RWPE1 (cell line): ENCODE data around the gene ITIH5.
"Not testable (repeated sequence)": the region's sequence is repeated elsewhere in the genome, so short reads cannot be mapped to it uniquely, and the experiment has no call there.

Source experiments
- CTCF ChIA-PET: fragments of 350-600 bp; sonication (Branson Sonifier 250); formaldehyde crosslinking; extraction: SDS; loops from one replicate; lab custom pipeline; 2021; lab: Yijun Ruan, JAX
- POLR2A ChIA-PET: fragments of 400-600 bp; formaldehyde crosslinking; extraction: SDS; loops from one replicate; lab custom pipeline; 2020; ENCODE audit warnings: antibody characterized with exemption; ENCODE audit not compliant: low non-redundant PET; lab: Yijun Ruan, JAX
- DNase-seq: peaks from one replicate; pipeline ENCODE4 v3.0.0; 2012; ENCODE audit warnings: low spot score
- H3K27ac ChIP-seq: fragments of 450-650 bp; 2 replicates; pipeline ENCODE4 v1.5.1; 2017
- TF ChIP-seq, protein P1 (sequence below): fragments of 450-650 bp; conservative IDR thresholded peaks from 2 replicates; pipeline ENCODE4 v1.5.1; 2017; ENCODE audit warnings: low read depth, mild to moderate bottlenecking

The ITIH5 gene

DNA sequence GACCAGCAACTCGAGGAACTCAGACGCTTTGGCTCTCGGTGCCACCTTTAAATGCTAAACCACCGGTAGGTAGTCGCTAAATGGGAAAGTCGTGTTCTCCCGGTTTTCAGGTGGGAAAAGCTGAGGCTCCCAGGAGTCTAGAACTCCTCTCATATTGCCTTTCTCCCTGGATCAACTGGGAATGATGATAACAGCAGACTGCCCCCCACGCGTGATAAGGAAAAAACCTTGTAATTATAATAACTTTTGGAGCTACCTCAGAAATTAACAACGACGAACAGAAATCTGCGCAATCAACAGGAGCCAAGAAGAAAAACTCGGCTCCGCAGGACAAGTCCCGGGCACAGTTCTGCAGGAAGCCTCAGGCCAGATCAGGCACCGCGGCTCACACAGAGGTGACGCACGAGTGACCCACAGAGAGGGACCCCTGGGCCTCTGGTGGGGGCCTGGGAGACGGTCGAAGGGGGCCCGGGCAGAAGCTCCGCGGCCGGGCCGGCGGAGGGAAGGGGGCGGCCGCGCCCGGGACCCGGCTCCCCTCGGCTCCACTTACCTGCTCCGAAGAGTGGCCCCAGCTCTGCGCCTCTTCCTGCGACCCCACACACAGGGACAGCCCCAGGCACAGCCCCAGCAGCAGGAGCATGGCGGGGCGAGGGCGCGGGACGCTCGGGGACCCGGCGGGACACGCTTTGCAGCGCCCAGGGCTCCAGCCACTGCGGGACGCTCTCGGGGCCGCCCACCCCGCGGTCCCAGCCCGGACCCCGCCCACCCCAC is at the start of gene ITIH5:
Gene ITIH5, minus strand, starts transcription at position 714 of the 771 bp plus-strand sequence. Its CDS starts 74 bp downstream, at position 640.
- TF ChIP-seq, protein P1, sequence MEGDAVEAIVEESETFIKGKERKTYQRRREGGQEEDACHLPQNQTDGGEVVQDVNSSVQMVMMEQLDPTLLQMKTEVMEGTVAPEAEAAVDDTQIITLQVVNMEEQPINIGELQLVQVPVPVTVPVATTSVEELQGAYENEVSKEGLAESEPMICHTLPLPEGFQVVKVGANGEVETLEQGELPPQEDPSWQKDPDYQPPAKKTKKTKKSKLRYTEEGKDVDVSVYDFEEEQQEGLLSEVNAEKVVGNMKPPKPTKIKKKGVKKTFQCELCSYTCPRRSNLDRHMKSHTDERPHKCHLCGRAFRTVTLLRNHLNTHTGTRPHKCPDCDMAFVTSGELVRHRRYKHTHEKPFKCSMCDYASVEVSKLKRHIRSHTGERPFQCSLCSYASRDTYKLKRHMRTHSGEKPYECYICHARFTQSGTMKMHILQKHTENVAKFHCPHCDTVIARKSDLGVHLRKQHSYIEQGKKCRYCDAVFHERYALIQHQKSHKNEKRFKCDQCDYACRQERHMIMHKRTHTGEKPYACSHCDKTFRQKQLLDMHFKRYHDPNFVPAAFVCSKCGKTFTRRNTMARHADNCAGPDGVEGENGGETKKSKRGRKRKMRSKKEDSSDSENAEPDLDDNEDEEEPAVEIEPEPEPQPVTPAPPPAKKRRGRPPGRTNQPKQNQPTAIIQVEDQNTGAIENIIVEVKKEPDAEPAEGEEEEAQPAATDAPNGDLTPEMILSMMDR = no peak
- ChIA-PET CTCF (no interaction called here), POLR2A (no interaction called here)
- H3K27ac ChIP-seq = no peak within 1 kb of the TSS
- no peak for DNase-seq

DNA sequence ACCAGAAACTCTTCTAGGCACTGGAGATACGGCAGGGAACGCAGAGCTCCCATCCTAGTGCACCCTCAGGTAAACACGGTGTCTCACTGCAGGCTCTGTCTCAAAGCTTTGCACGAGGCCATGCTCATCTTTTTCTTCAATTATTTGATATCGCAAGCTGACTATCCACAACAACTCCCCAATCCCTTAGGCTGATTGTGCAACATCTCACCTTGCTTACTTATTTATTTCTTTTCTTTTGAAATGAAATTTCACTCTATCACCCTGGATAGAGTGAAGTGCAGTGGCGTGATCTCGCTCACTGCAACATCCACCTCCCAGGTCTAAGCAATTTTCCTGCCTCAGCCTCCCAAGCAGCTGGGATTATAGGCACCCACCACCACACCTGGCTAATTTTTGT is 48.7 kb upstream of the ITIH5 start:
- TF ChIP-seq, protein P1 = no peak
- ChIA-PET CTCF (no interaction called here), POLR2A (no interaction called here)
- no peak for DNase-seq
- H3K27ac ChIP-seq = no peak overlapping the region

DNA sequence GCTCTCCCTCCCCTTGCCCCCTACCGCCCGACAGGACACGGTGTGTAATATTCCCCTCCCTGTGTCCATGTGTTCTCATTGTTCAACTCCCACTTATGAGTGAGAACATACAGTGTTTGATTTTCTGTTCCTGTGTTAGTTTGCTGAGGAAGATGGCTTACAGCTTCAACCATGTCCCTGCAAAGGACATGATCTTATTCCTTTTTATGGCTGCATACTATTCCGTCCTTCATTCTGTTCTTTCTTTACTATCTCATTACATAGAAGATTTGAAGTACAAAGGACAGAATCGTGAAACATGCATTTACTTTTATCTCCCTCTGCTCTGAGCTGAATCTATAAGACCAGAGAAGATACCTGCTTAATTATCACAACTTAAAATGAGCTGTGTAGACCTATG is 44.3 kb upstream of the ITIH5 start:
- CTCF ChIA-PET, POLR2A ChIA-PET: not testable (repeated sequence)

DNA sequence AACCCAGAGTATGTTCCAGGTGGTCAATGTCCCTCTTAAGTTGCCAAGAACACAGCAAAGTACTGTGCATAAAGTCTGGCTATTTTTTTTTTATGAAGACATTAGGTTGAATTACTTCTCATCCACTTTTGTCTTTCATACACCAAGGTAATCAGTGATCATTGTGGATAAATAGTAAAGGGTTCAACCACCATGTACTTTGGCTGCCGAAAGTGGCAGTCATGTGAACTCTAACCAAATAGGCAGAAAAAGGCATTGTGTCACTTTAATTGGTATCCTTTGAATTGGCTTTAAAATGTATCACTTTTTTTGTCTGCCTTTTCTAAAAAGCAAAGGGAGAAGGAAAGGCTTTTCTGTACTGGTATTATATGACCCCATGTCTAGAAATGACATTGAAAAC is 43.7 kb upstream of the ITIH5 start:
- POLR2A ChIA-PET = no interaction called here
- CTCF ChIA-PET = no interaction called here
- no peak for DNase-seq
- H3K27ac ChIP-seq = no peak overlapping the region
- TF ChIP-seq, protein P1 = no peak

More for the DNA sequence above, 44.3 kb upstream of the ITIH5 start:
- DNase-seq, H3K27ac ChIP-seq: not testable (repeated sequence)

DNA sequence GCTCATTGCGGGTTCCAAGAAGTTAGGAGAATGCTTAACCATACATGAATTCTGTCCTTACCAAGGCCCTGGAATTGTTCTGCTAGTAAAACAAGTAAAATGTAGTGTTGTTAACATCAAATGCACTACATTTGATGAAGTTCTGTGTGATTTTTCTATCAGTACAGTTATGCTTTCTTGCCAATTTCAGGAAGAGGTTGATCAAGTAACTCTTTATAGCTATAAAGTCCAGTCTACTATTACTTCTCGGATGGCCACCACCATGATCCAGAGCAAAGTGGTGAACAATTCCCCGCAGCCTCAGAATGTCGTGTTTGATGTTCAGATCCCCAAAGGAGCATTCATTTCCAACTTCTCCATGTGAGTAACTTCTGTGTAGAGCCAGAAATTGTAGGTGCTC is 42.1 kb upstream of the ITIH5 start:
- ChIA-PET CTCF (no interaction called here), POLR2A (no interaction called here)
- TF ChIP-seq, protein P1 = no peak
- H3K27ac ChIP-seq = no peak overlapping the region
- no peak for DNase-seq

DNA sequence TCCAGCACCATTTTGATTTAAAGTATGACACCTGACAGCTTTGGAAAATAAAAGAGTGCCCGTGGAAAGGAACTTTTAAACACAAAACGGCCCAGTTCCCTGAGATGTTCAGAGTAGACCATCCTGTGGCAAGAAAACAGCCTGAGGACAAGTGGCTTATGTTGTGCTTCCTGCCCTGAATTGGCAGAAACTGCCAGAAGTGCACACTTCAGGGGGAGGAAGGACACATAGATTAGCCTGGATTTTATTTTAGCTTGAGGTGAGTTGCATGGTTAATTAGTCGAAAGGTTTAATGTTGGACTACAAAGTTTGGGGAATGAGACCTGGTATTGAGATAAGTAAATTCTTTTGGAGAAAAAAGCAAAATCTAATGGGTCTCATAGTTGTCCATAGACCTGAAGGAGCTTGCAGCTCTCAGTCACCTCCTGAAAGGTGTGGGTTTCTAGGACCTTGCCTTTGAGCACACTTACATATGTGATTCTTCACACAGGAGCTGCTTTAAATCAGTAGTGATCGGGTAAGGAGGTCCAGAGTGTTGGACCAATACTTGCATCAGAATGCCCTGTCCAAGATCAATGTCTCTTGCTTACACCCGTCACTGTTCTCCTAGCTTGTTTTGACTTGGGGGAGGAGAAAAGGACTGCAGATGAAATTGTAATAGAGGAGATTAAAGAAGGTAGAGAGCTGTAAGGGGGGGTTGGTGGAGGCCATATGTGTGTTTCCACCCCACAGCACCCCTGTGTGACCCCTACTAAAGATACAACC is 41.3 kb upstream of the ITIH5 start:
- H3K27ac ChIP-seq = no peak overlapping the region
- no peak for DNase-seq
- POLR2A ChIA-PET = no interaction called here
- CTCF ChIA-PET = interaction anchor here (0.6 kb wide), 1 partner anchor 1585 kb away, joined by 3 read pairs; no protein-coding TSS in a partner anchor
- TF ChIP-seq, protein P1 = no peak

DNA sequence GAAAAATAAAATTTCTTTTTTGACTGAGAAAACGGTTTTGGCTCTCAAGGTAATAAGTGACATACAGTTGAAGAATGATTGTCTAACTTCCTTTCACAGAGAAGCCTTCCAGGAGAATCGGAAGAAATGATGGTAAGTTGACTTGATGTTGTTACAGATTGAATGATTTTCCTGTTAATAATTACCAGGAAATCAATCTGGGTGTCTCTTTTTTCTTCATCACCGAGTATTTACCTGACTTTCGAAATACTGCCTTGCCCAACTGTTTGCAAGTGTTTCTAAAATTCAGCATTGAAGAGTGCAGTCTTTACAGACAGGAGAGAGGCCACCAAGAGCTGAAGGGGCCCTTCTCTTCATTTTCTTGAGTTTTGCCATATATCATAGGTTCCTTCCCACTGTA is 40.3 kb upstream of the ITIH5 start:
- no peak for DNase-seq
- POLR2A ChIA-PET = no interaction called here
- no peak overlapping the region for H3K27ac ChIP-seq
- CTCF ChIA-PET = no interaction called here
- TF ChIP-seq, protein P1 = no peak
